GM21423 (cell line): Measurements from ENCODE around the gene PARP11.

Experiments
- ATAC-seq: cut with Tn5 transposase; IDR thresholded peaks from one replicate; pipeline ENCODE4 v1.9.1; 2021; ENCODE audit warnings: mild to moderate bottlenecking, moderate library complexity; ENCODE audit not compliant: unreplicated experiment

Gene PARP11

GRCh38 chr12:3872800-3873636 lies at the start of gene PARP11:
Gene PARP11 (minus strand): TSS chr12:3873399. CDS start chr12:3873229, 170 bp downstream.
- peak; percentile 94 for ATAC-seq

- no peak for ATAC-seq
Observed at GRCh38 chr12:3922033-3922432, 48.8 kb upstream of the PARP11 start.

GRCh38 chr12:3921526-3921925 lies 48.3 kb upstream of the PARP11 start:
- no peak for ATAC-seq

- no peak for ATAC-seq
Observed at GRCh38 chr12:3921151-3921471, 47.9 kb upstream of the PARP11 start.

GRCh38 chr12:3920351-3921150 lies 47.4 kb upstream of the PARP11 start:
- ATAC-seq = no peak

GRCh38 chr12:3913278-3913677 lies 40.1 kb upstream of the PARP11 start:
- ATAC-seq = no peak

GRCh38 chr12:3912863-3913262 lies 39.7 kb upstream of the PARP11 start:
- no peak for ATAC-seq

GRCh38 chr12:3911409-3911808 lies 38.2 kb upstream of the PARP11 start:
- ATAC-seq = no peak

- no peak for ATAC-seq
Observed at GRCh38 chr12:3905664-3906063, 32.5 kb upstream of the PARP11 start.

GRCh38 chr12:3904999-3905398 lies 31.8 kb upstream of the PARP11 start:
- no peak for ATAC-seq

GRCh38 chr12:3902921-3903320 lies 29.7 kb upstream of the PARP11 start:
- ATAC-seq = no peak

- no peak for ATAC-seq
Observed at GRCh38 chr12:3901116-3901515, 27.9 kb upstream of the PARP11 start.

- ATAC-seq = no peak
Observed at GRCh38 chr12:3898756-3899155, 25.6 kb upstream of the PARP11 start.

GRCh38 chr12:3897371-3897971 lies 24.3 kb upstream of the PARP11 start:
- no peak for ATAC-seq

- ATAC-seq = no peak
Observed at GRCh38 chr12:3896801-3897351, 23.7 kb upstream of the PARP11 start.

- no peak for ATAC-seq
Observed at GRCh38 chr12:3896356-3896755, 23.2 kb upstream of the PARP11 start.

GRCh38 chr12:3892631-3893030 lies 19.4 kb upstream of the PARP11 start:
- ATAC-seq = no peak

- no peak for ATAC-seq
Observed at GRCh38 chr12:3891201-3891600, 18.0 kb upstream of the PARP11 start.

GRCh38 chr12:3888659-3889058 lies 15.5 kb upstream of the PARP11 start:
- no peak for ATAC-seq

- no peak for ATAC-seq
Observed at GRCh38 chr12:3885277-3886094, 12.3 kb upstream of the PARP11 start.

GRCh38 chr12:3884671-3885070 lies 11.5 kb upstream of the PARP11 start:
- ATAC-seq = no peak
